GM18517 (cell line): ENCODE data around the gene HARBI1.

Source experiments
- ATAC-seq: cut with Tn5 transposase; IDR thresholded peaks from one replicate; pipeline ENCODE4 v1.9.1; 2021; ENCODE audit warnings: mild to moderate bottlenecking, moderate library complexity; ENCODE audit not compliant: unreplicated experiment

Gene HARBI1

DNA sequence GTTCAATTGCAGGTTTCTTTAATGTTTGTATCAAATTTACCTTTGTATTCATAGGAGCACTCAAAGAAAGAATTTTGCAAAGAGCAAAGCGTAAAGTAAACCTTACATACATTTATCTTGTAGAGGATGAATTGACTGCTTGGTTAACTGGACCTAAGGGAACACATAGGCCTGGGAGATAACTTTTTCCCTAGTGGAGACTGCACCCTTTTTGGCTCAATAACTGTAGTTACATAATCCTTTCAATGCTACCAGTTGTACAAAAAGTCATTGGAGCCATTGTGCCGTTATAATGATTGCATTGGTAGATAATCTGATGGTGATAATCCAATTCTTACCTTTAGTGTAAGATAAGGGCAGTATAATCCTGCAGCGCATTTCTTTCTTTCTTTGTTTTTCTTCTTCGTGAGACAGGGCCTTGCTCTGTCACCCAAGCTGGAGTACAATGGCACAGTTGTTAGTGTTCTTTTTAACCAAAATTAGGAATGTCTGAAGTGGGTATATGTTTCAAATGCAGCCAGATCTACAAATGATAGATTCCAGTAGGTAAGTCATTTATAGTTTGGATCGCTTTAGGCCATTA, 18.6 kb upstream of the HARBI1 start:
- ATAC-seq: no peak

DNA sequence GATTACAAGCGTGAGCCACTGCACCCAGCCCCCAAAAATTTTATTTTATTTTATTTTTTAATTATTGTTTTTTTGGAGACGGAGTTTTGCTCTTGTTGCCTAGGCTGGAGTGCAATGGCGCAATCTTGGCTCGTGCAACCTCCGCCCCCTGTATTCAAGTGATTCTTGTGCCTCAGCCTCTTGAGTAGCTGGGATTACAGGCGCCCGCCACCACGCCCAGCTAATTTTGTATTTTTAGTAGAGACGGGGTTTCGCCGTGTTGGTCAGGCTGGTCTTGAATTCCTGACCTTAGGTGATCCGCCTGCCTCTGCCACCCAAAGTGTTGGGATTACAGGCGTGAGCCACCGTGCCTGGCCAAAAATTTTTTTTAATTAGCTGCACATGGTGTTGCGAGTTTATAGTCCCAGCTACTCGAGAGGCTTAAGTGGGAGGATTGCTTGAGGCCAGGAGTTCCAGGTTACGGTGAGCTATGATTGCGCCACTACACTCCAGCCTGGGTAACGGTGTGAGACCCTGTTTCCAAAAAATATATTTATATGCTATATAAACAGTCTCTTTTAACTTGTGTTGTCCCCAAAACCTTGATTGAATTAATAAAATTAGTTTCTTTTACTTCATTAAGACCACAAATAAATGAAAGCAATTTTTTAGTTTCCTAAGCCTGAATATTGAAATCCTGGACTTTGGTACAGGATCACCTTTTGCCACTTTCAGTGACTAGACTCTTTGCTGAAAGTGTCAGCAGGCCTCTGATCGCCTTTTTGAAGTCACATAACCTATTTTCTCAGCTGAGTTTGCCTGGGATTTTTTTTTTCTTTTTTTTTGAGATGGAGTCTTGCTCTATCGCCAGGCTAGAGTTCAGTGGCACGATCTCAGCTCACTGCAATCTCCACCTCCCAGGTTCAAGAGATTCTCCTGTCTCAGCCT, 16.5 kb upstream of the HARBI1 start:
- no peak for ATAC-seq

DNA sequence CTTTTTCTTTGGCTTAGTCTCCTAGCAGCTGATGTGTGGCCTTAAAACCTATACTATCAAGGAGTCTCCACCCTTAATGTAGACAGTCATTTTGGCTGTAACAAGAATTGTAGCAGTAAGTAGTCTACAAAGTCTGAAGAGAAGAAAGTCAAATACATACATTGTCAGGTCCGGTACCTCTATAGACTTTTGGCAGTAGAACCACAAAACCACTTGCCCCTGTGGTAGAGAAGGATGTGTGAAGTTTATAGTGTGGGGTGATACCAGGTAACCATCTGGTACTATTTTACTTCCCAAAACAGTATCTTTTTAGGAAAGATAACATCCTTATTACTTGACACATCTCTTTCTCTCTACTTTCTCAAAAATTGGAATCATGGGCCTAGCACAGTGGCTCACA, 15.5 kb upstream of the HARBI1 start:
- no peak for ATAC-seq

DNA sequence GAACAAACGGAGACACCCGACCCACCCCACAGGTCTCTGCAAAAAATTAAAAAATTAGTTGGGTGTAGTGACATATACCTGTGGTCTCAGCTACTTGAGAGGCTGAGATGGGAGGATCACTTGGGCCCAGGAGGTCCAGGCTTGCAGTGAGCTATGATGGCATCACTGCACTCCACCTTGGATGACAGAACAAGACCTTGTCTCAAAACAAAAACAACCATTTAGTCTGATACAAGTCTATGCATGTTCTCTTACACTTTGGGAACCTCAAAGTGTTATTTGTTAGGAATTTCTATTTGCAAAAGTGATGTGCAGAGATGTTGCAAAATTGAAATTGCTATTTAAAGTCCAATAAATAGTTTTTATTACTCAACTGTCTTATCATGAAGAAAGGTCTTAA, 14.6 kb upstream of the HARBI1 start:
- no peak for ATAC-seq

DNA sequence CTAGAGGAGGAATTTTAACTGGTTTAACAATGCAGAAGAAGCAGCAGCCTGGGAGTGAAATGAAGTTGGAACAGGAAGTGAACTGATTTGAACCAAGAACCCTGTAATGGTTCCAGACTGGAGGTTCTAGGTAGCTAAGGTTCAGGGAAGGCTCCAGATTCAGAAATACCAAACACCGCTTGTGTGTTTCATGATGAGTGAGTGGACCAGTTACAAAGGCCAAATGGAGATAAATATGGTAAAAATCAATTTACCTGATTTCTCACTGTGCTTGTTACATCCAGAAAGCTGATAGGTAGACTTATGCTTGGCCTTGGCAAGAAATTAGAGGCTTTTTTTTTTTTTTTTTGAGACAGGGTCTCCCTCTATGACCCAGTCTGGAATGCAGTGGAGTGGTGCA, 13.2 kb upstream of the HARBI1 start:
- ATAC-seq: no peak

DNA sequence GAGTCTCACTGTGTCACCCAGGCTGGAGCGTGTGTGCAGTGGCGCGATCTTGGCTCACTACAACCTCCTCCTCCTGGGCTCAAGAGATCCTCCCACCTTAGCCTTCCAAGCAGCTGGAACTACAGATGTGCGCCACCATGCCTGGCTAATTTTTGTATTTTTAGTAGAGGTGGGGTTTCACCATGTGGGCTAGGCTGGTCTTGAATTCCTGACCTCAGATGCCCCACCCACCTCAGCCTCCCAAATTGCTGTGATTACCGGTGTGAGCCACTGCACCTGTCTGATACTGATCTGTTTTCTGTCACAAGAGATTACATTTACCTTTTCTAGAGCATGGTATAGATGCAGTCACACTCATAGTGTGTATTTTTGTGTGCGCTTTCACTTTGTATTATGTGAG, 11.9 kb upstream of the HARBI1 start:
- ATAC-seq: no peak

DNA sequence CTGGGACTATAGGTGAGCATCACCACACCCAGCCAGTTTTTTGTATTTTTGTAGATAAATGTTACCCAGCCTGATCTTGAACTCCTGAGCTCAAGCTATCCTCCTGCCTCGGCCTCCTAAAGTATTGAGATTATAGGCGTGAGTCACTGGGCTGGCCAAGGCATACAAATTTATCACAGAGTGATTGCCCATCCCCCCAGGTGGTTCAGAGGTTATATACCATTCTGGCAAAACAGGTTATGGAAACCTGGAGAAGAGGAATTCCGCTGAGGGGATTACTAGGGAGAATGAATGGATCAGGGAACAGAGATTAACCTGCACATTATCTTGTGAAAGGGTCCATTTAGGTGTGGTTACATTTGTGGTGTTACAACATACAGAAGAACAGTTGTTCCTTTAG, 8.4 kb upstream of the HARBI1 start:
- no peak for ATAC-seq

DNA sequence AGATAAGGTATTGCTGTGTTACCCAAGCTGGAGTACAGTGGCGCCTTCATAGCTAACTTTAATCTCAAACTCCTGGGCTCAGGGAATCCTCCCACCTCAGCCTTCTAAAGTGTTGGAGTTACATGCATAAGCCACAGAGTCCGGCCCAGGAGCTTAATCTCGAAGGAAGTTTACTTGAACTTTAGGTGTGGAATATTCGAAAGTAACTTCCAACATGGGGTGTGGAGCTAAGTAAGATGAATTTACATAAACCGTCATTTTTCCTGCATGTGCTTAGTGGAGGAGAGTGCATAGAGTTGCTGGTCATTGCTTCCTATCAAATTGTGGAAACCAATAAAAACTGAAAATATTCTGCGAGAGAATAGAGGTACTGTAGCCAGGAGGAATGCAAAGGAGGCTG, 1.8 kb upstream of the HARBI1 start:
- no peak for ATAC-seq

DNA sequence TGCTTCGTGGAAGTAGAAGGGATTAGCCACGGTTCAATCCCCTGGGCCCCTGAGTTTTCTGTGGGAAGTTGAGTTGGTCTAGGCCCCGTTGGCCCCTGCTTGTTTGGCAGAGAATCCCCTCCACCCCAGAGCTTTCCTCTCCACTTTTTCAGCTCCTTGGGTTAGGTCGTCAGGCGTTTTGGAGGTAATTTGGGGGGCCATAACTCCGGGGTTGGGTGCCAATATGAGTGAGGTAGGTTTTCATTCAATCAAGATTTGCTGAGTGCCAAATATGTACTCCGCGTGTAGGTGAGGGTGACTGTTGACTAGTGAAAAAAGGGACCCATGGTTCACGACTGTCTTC, 916 bp upstream of the HARBI1 start:
- ATAC-seq: no peak

DNA sequence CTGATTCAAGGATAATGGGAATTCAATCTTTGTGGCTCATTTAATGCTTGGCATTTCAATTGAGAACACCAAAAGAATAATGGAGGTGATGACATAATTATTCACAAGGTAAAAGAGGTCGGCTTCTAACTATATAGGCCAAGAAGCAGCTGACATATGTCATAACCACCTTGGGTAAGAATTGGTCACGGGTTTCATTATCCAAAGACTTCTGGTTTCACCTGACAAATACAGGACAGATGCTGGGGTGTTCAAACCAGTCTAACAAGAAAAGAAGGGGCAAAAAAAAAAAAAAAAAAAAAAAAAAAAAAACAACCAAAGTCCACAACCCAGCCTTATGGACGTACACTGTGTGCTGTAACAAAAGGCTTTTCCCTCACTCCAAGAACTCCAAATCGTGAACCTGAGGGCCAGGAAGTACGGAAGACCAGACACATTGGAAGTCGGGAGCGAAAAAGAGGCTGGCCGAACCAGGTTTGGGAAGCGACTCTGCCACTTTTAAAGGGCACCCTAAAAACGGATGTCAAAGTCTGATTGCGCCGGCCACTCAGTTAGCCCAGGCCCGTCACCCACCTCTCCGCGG, 385 bp downstream of the HARBI1 start:
- ATAC-seq: peak; percentile 5

DNA sequence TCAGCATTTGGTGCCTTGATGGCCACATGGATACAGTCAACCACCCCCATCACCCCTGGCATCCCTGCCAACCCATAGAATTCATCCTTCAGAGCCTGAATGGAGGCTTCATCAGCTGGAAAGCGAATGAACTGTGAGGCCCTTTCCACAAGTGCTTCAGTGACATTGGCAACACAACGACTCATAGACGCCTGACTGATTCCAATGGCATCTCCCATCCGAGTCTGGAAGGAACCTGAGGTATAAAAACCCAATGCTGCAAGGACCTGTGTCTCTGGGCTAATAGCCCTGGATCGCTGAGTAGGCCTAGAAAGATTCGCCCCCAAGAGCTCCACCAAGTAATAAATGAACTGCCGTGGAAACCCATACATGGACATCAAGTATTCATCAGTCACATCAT, 1.3 kb downstream of the HARBI1 start:
- ATAC-seq: no peak

DNA sequence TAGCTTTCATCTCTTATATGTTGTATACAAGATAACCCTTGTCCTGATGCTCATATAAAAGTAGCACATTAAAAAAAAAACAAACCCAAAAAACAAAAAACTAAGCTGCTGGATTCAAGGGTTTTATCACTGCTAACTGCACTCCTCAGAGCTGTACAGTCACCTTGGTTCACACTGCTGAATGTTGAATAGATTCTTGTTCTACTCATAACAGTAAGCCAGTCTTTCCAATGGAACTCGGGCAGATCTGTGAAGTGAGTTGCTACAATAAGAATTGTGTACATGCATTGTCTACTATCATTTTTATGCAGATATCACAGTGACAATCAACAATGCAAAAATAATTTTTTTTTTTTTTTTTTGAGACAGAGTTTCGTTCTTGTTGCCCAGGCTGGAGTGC, 4.7 kb downstream of the HARBI1 start:
- no peak for ATAC-seq

DNA sequence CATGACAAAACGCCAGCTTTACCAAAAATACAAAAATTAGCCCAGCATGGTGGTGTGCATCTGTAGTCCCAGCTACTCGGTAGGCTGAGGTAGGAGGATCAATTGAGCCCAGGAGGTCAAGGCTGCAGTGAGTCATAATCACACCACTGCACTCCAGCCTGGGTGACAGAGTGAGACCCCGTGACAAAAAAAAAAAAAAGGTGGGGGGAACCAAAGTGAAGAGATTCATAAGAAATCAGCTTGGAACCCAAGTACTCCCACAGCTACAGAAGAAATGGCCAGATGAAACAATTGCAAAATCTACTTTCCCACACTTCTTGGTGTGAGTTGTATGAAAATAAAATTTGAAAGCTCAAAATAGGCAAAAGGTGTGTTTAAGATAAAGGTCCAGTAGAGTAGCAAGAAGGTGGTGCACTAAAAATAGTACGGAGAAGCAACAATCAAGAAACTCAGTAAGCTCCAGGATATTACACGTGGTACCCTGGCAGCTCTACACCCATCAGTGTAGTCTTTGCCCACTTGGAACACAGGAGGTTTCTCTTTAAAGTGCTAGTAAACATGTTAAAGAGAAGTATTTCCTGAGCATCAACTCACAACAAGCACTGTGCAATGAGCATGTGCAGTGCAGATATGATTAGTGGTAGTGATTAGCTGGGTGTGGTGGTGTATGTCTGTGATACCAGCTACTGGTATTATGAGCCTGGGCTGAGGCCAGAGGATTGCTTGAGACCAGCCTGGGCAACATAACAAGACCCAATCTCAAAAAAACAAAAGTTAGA, 5.3 kb downstream of the HARBI1 start:
- ATAC-seq: no peak

DNA sequence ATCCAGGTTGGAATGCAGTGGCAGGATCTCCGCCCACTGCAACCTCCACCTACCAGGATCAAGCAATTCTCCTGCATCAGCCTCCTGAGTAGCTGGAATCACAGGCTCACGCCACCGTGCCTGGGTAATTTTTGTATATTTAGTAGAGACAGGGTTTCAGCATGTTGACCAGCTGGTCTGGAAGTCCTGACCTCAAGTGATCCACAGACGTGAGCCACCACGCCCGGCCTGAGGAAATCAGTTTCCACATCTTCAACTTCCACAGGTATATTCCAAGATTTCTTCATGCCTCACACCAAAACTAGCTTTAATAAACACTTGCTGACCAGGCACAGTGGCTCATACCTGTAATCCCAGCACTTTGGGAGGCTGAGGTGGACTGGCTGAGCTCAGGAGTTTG, 7.6 kb downstream of the HARBI1 start:
- no peak for ATAC-seq

DNA sequence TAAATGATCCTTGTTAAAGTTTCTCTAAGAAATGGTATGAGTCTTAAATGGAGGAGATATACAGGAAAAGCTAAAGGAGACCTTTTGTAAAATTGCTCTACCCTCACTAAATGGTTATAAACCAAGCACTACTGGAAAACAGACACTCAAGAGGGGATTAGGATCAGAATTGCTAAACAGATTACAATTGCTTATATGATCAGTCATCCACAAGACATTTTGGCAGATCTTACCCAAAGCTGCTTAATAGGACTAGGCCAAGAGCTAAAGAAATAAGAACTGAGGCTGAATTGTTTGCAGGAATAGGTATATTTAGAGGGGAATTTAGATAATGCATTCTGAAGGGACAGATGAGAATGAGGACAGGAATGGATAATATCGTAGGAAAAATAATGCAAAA, 9.5 kb downstream of the HARBI1 start:
- ATAC-seq: no peak

DNA sequence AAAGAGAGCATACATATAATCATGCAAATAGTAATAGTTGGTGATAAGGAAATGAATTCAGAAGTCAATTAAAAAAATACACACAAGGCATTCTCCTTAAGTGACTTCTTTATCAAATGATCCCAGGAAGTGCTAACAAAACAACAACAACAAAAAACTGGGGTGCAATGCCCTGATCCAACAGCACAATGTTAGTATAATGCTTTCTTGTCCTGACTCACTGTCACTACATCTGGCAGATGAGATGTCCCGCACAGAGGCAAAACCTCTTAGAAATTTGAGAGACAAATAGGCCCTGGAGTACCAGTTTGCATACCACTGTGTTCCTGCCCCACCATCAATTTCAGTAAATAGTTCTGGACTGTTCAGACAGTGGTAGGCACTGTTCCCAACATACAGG, 12.2 kb downstream of the HARBI1 start:
- ATAC-seq: no peak

DNA sequence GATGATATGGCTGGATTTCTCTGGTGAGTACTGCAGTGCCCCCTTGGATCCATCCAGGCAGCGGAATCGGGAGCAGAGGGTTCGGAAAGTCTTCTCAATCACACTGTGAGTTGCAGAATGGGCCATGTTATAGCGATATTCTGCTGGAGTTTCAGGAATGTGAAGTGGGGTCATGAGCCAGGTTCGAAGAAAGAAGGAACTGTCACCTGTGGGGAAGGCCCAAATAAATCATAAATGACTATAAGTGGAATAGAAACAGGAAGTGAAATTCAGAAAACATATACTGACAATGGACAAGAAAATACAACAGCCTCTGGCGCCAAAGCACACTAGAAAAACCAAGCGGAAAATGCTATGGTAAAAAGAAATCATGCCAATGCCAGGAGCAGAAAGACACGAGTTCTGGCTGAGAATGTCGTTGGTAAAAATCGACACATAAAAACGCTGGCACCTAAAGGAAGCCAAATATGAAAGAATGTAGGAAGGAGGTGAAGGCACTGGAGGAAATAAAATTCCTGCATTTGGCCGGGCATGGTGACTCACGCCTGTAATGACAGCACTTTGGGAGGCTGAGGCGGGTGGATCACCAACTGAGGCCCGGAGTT, 13.2 kb downstream of the HARBI1 start:
- no peak for ATAC-seq

DNA sequence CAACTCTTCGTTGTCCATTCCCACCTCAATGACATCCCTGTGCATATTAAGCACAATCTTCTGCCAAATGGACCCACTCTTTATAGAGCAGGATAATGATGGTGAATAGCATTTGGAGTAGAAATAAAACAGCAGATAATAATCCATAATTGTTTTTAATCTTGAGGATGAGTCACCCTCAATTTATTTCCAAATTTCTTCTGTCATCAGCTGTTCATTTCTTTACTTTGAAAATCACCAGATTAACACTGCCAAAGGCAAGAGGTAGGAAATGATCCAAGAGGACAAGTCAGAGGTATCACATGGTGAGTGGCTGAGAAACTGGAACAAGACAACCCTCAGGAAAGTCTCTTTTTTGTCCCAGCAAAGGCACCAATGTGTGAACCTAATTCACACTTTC, 15.9 kb downstream of the HARBI1 start:
- no peak for ATAC-seq

DNA sequence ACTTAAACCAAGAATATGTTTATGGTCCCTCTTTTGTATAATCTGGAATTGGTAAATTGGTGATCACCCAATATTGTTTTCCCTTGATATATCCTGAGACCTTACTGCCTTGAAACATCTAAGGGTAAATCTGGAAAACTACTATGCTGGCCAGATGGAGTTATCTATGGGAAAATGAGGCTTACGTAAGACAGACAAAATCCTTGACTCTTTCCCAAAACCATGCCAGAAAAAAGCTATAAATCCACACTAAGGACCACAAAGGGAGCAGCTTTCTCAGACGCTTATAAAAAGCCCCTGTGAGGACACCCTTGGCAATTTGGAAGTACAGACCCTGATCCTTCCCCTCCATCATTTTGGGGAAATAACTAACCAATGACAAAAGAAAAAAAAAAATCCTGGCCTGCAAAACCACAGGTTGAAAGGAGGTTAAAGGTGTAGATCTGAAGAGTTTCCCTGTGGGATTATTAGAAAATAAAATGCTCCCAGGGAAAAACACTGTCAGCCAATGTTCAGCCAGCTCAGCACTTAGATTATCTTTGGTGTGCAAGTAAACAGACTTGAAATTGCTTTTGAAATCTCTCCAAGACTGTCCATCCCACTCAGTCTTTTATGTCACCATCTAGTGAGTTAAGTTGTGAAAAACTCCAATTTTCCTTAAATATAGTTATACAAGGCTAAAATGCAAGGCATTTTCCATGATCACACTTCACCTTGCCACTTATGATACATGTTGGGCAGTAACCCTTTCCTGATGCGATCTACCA, 16.6 kb downstream of the HARBI1 start:
- ATAC-seq: no peak
